ENCODE data around the gene SUMO2.
"Not testable (repeated sequence)": the region's sequence is repeated elsewhere in the genome, so short reads cannot be mapped to it uniquely, and the experiment has no call there.

The SUMO2 gene

GRCh38 chr17:75176625-75177024, 6.1 kb downstream of the SUMO2 start:
- no peaks in the 10 kb centered on the region for H3K9me3 ChIP-seq (ENCODE audit: low read depth, low read length)
- no peak overlapping the region for H3K27ac ChIP-seq
- H3K4me3 ChIP-seq, result no peak overlapping the region
- TF ChIP-seq FOXP2 (optimal IDR thresholded peaks at IDR 0.05; ENCODE audit: control extremely low read depth, extremely low read length, insufficient read depth), result no peak
- no peak for TF ChIP-seq EZH2 (IDR thresholded peaks at IDR 0.05)
- TF ChIP-seq POLR2AphosphoS5 (IDR thresholded peaks at IDR 0.05; ENCODE audit: borderline replicate concordance, low read depth, low read length), result no peak
- DNase-seq (ENCODE audit: low read depth, low spot score), result no peak
- H3K9ac ChIP-seq (ENCODE audit: insufficient read length), result no peak overlapping the region
- peaks cover 91% of the 10 kb centered on the region for H3K36me3 ChIP-seq (ENCODE audit: insufficient read depth, low read length)

- no peak overlapping the region for H3K27ac ChIP-seq
- no peak for DNase-seq (ENCODE audit: low read depth, low spot score)
- H3K9ac ChIP-seq (ENCODE audit: insufficient read length), result no peak overlapping the region
- H3K9me3 ChIP-seq (ENCODE audit: low read depth, low read length), result no peaks in the 10 kb centered on the region
- H3K36me3 ChIP-seq (ENCODE audit: insufficient read depth, low read length), result peaks cover 96% of the 10 kb centered on the region
- H3K4me3 ChIP-seq, result no peak overlapping the region
- no peak for TF ChIP-seq FOXP2 (optimal IDR thresholded peaks at IDR 0.05; ENCODE audit: control extremely low read depth, extremely low read length, insufficient read depth)
- TF ChIP-seq POLR2AphosphoS5 (IDR thresholded peaks at IDR 0.05; ENCODE audit: borderline replicate concordance, low read depth, low read length), result no peak
- no peak for TF ChIP-seq EZH2 (IDR thresholded peaks at IDR 0.05)
Observed at GRCh38 chr17:75174996-75175395, 7.8 kb downstream of the SUMO2 start.

- Histone ChIP-seq H3K36me3 (ENCODE audit: insufficient read depth, low read length) (peaks cover 94% of the 10 kb centered on the region), H3K9ac (ENCODE audit: insufficient read length) (no peak overlapping the region), H3K27ac (no peak overlapping the region), H3K4me3 (no peak overlapping the region), H3K9me3 (ENCODE audit: low read depth, low read length) (no peaks in the 10 kb centered on the region)
- DNase-seq (ENCODE audit: low read depth, low spot score), result no peak
- TF ChIP-seq EZH2 (IDR thresholded peaks at IDR 0.05) (no peak), POLR2AphosphoS5 (IDR thresholded peaks at IDR 0.05; ENCODE audit: borderline replicate concordance, low read depth, low read length) (no peak), FOXP2 (optimal IDR thresholded peaks at IDR 0.05; ENCODE audit: control extremely low read depth, extremely low read length, insufficient read depth) (no peak)
Observed at GRCh38 chr17:75173526-75173925, 9.2 kb downstream of the SUMO2 start.

- H3K9me3 ChIP-seq (ENCODE audit: low read depth, low read length), result no peaks in the 10 kb centered on the region
- DNase-seq (ENCODE audit: low read depth, low spot score), result no peak
- H3K9ac ChIP-seq (ENCODE audit: insufficient read length), result no peak overlapping the region
- no peak overlapping the region for H3K4me3 ChIP-seq
- H3K27ac ChIP-seq, result no peak overlapping the region
- TF ChIP-seq EZH2 (IDR thresholded peaks at IDR 0.05), result no peak
- no peak for TF ChIP-seq POLR2AphosphoS5 (IDR thresholded peaks at IDR 0.05; ENCODE audit: borderline replicate concordance, low read depth, low read length)
- TF ChIP-seq FOXP2 (optimal IDR thresholded peaks at IDR 0.05; ENCODE audit: control extremely low read depth, extremely low read length, insufficient read depth), result no peak
- peaks cover 85% of the 10 kb centered on the region for H3K36me3 ChIP-seq (ENCODE audit: insufficient read depth, low read length)
Observed at GRCh38 chr17:75168998-75169397, 13.8 kb downstream of the SUMO2 start.

- peaks cover 53% of the 10 kb centered on the region for H3K36me3 ChIP-seq (ENCODE audit: insufficient read depth, low read length)
- H3K9me3 ChIP-seq (ENCODE audit: low read depth, low read length); H3K4me3 ChIP-seq; H3K9ac ChIP-seq (ENCODE audit: insufficient read length); DNase-seq (ENCODE audit: low read depth, low spot score); H3K27ac ChIP-seq: not testable (repeated sequence)
Observed at GRCh38 chr17:75164606-75165005, 18.2 kb downstream of the SUMO2 start.

GRCh38 chr17:75163074-75163473, 19.7 kb downstream of the SUMO2 start:
- Histone ChIP-seq H3K4me3 (no peak overlapping the region), H3K9ac (ENCODE audit: insufficient read length) (no peak overlapping the region), H3K36me3 (ENCODE audit: insufficient read depth, low read length) (peaks cover 44% of the 10 kb centered on the region), H3K9me3 (ENCODE audit: low read depth, low read length) (no peaks in the 10 kb centered on the region), H3K27ac (no peak overlapping the region)
- no peak for DNase-seq (ENCODE audit: low read depth, low spot score)
- TF ChIP-seq FOXP2 (optimal IDR thresholded peaks at IDR 0.05; ENCODE audit: control extremely low read depth, extremely low read length, insufficient read depth) (no peak), POLR2AphosphoS5 (IDR thresholded peaks at IDR 0.05; ENCODE audit: borderline replicate concordance, low read depth, low read length) (0 out of 2 replicates have a peak, but pooled peaks have one; percentile 18)

GRCh38 chr17:75160211-75160610, 22.5 kb downstream of the SUMO2 start:
- Histone ChIP-seq H3K27ac (peak overlapping the region; percentile 22), H3K9me3 (ENCODE audit: low read depth, low read length) (no peaks in the 10 kb centered on the region), H3K36me3 (ENCODE audit: insufficient read depth, low read length) (peaks cover 18% of the 10 kb centered on the region), H3K4me3 (no peak overlapping the region), H3K9ac (ENCODE audit: insufficient read length) (no peak overlapping the region)
- TF ChIP-seq POLR2AphosphoS5 (IDR thresholded peaks at IDR 0.05; ENCODE audit: borderline replicate concordance, low read depth, low read length) (no peak), FOXP2 (optimal IDR thresholded peaks at IDR 0.05; ENCODE audit: control extremely low read depth, extremely low read length, insufficient read depth) (no peak), EZH2 (IDR thresholded peaks at IDR 0.05) (no peak)
- no peak for DNase-seq (ENCODE audit: low read depth, low spot score)

GRCh38 chr17:75159196-75160031, 23.3 kb downstream of the SUMO2 start:
- Histone ChIP-seq H3K27ac (no peak overlapping the region), H3K4me3 (no peak overlapping the region), H3K9me3 (ENCODE audit: low read depth, low read length) (no peaks in the 10 kb centered on the region), H3K9ac (ENCODE audit: insufficient read length) (no peak overlapping the region), H3K36me3 (ENCODE audit: insufficient read depth, low read length) (peaks cover 15% of the 10 kb centered on the region)
- DNase-seq (ENCODE audit: low read depth, low spot score), result no peak
- TF ChIP-seq POLR2AphosphoS5 (IDR thresholded peaks at IDR 0.05; ENCODE audit: borderline replicate concordance, low read depth, low read length) (no peak), EZH2 (IDR thresholded peaks at IDR 0.05) (no peak), FOXP2 (optimal IDR thresholded peaks at IDR 0.05; ENCODE audit: control extremely low read depth, extremely low read length, insufficient read depth) (no peak)

GRCh38 chr17:75158480-75158879, 24.3 kb downstream of the SUMO2 start:
- not testable (repeated sequence) for H3K36me3 ChIP-seq (ENCODE audit: insufficient read depth, low read length); H3K9ac ChIP-seq (ENCODE audit: insufficient read length); DNase-seq (ENCODE audit: low read depth, low spot score); H3K4me3 ChIP-seq; H3K9me3 ChIP-seq (ENCODE audit: low read depth, low read length); H3K27ac ChIP-seq

Data from SK-N-MC (cell line).